Ovary (tissue), 3 donors: ENCODE measurements around the gene LARP6.

Source experiments
- CTCF ChIP-seq, 3 donors: fragments of 450-650 bp in 2 of 3; fragments of 200-600 bp in 1 of 3; IDR thresholded peaks; one replicate each; pipeline versions ENCODE4 v1.5.1 to v1.8.0; 2016 to 2022; ENCODE audit warnings: antibody characterized with exemption in 3 of 3, mild to moderate bottlenecking in 1 of 3
- EP300 ChIP-seq: sonication (generic); formaldehyde crosslinking; IDR thresholded peaks from one replicate; pipeline ENCODE4 v1.6.1; 2017; ENCODE audit warnings: antibody characterized with exemption
- POLR2A ChIP-seq: fragments of 450-650 bp; IDR thresholded peaks from one replicate; pipeline ENCODE4 v1.6.1; 2017; ENCODE audit warnings: antibody characterized with exemption, mild to moderate bottlenecking, moderate library complexity
- donor health status: DM: no; HTN: no; CAD: no.

- TF ChIP-seq CTCF (IDR thresholded peaks at IDR 0.05) (no peak), EP300 (no peak), POLR2A (no peak)
Observed at GRCh38 chr15:70876011-70876410, 22.1 kb upstream of the LARP6 start.
